OCI-LY7 (cell line): ENCODE data around the gene TRMU.

Experiments
- EZH2phosphoT487 ChIP-seq: fragments of 200-600 bp; sonication (generic); IDR thresholded peaks from 2 replicates; pipeline ENCODE4 v1.6.1; 2018; ENCODE audit warnings: low read depth, borderline replicate concordance, mild to moderate bottlenecking, mixed run types, antibody characterized with exemption, low read length, moderate library complexity, mixed read lengths
- TF ChIP-seq, protein P1 (sequence below): fragments of 200-600 bp; sonication (generic); conservative IDR thresholded peaks from 2 replicates; pipeline ENCODE4 v1.5.1; 2014; ENCODE audit warnings: mild to moderate bottlenecking, antibody characterized with exemption, low read length, moderate library complexity, mixed read lengths

DNA sequence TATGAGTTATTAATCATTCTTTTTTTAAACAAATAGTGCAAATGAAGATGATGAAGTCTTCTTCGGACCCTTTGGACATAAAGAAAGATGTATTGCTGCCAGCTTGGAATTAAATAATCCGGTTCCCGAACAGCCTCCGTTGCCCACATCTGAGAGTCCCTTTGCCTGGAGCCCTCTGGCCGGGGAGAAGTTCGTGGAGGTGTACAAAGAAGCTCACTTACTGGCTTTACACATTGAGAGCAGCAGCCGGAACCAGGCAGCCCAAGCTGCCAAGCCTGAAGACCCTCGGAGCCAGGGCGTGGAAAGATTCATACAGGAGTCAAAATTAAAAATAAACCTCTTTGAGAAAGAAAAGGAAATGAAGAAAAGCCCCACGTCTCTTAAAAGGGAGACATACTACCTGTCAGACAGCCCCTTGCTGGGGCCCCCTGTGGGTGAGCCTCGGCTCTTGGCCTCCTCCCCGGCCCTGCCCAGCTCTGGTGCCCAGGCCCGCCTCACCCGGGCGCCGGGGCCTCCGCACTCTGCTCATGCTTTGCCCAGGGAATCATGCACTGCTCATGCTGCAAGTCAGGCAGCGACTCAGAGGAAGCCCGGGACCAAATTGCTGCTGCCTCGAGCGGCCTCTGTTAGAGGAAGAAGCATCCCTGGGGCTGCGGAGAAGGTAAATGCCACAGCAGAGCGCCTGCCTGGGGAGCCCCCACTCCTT, 27.1 kb upstream of the TRMU start:
- TF ChIP-seq, protein P1, sequence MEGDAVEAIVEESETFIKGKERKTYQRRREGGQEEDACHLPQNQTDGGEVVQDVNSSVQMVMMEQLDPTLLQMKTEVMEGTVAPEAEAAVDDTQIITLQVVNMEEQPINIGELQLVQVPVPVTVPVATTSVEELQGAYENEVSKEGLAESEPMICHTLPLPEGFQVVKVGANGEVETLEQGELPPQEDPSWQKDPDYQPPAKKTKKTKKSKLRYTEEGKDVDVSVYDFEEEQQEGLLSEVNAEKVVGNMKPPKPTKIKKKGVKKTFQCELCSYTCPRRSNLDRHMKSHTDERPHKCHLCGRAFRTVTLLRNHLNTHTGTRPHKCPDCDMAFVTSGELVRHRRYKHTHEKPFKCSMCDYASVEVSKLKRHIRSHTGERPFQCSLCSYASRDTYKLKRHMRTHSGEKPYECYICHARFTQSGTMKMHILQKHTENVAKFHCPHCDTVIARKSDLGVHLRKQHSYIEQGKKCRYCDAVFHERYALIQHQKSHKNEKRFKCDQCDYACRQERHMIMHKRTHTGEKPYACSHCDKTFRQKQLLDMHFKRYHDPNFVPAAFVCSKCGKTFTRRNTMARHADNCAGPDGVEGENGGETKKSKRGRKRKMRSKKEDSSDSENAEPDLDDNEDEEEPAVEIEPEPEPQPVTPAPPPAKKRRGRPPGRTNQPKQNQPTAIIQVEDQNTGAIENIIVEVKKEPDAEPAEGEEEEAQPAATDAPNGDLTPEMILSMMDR, result no peak
- no peak for TF ChIP-seq EZH2phosphoT487
